Pancreas (tissue), 10 donors: Measurements from ENCODE around the gene RFX3. TPM values are rescaled to one million over a fixed set of nuclear protein-coding genes. Genes with fewer than 3 reads are reported as not detected.
A peak's percentile ranks its signal among the peaks of the same experiment; 100 is the strongest.

ENCODE experiments used
- ATAC-seq, 4 donors: fragments of 200-7000 bp; cut with Tn5 transposase; one replicate each; pipeline versions ENCODE4 v1.8.0 to v1.9.1; 2020; ENCODE audit warnings: mild to moderate bottlenecking in 4 of 4, moderate library complexity in 4 of 4
- DNase-seq, 6 donors: peaks; one replicate each; pipeline ENCODE4 v3.0.0-alpha.2; 2020
- FAIRE-seq: peaks from 2 replicates; lab custom pipeline; 2012; peaks lifted over from hg19 to GRCh38; lab: Jason Lieb, UNC
- H3K27ac ChIP-seq, 4 donors: fragments of 200-600 bp; sonication (generic); 1 replicate in 3 of 4; 2 replicates in 1 of 4; pipeline versions ENCODE4 v1.5.0 to v1.8.0; 2020
- H3K27me3 ChIP-seq, 4 donors: fragments of 200-600 bp; one replicate each; pipeline ENCODE4 v1.8.0; 2021
- H3K36me3 ChIP-seq, 3 donors: fragments of 200-600 bp; sonication (generic) in 1 of 3; one replicate each; pipeline versions ENCODE4 v1.5.0 to v1.8.0; 2020 to 2021
- H3K4me1 ChIP-seq, 3 donors: fragments of 200-600 bp; one replicate each; pipeline ENCODE4 v1.8.0; 2021
- H3K4me3 ChIP-seq, 4 donors: fragments of 200-600 bp; sonication (generic) in 2 of 4; one replicate each; pipeline versions ENCODE4 v1.5.0 to v1.8.0; 2020 to 2021
- H3K9me3 ChIP-seq, 4 donors: fragments of 200-600 bp; one replicate each; pipeline ENCODE4 v1.8.0; 2021
- CTCF ChIP-seq, 4 donors: fragments of 200-600 bp; sonication (generic) in 3 of 4; IDR thresholded peaks; one replicate each; pipeline versions ENCODE4 v1.5.0 to v1.8.0; 2021; ENCODE audit warnings: antibody characterized with exemption in 4 of 4
- WGBS, 2 donors: extraction: QIAGEN DNeasy Blood & Tissue Kit; methylation state at CpG; one replicate each; pipeline ENCODE4 v1.1.7; 2013; 5-methylcytosine and 5-hydroxymethylcytosine counted together
- intact Hi-C, 3 donors: fragments of 100-400 bp; cut with DNase I; formaldehyde crosslinking; loops; one replicate each; pipeline versions ENCODE4 v1.11.1 to v1.14.2; 2022
- polyA plus RNA-seq, 2 donors: library from polyadenylated mRNA; stranded (reverse); fragments of 200-250 nt; gene quantifications; one replicate each; pipeline ENCODE4 v1.2.3, GENCODE V29; 2013
- total RNA-seq, 6 donors: library from RNA; stranded (reverse); fragmentation: NEBNext Ultra II Directional in 4 of 6; extraction: Animal tissue kit (Norgen Biotek cat#: 25700) in 4 of 6; gene quantifications; one replicate each; pipeline versions ENCODE4 v1.2.1 to v1.2.4, GENCODE V29; 2021 to 2023
- donor health status: healthy with polysubstance abuse.
- donor health status: DM: no; HTN: no; CAD: no; lungs with moderate emphysema.
- donor health status: DM: no; HTN: no; CAD: no.
- donor health status: control.
- donor health status: control.
- donor health status: Bipolar disorder and iron deficiency.
- donor health status: DM: yes; HTN: yes; CAD: no.
- donor health status: DM: no; HTN: no; CAD: no.
- donor health status: DM: no; HTN: no; CAD: no.
- donor health status: DM: yes; HTN: yes; CAD: no.

RFX3 gene
- total and polyA plus RNA-seq, 8 donors: 1.2 to 12.2 (median 5.0) TPM

- FAIRE-seq: no peak
- intact Hi-C loops: no loop called here
- no peak for TF ChIP-seq CTCF (IDR thresholded peaks at IDR 0.05)
Measured at GRCh38 chr9:3498691-3499090, 27.1 kb downstream of the RFX3 start.

GRCh38 chr9:3497857-3498256 lies 27.9 kb downstream of the RFX3 start:
- no peak for FAIRE-seq
- WGBS, 2 donors: 89 to 92% methylated on average over 4 of the region's 4 CpGs
- no peak overlapping the region for H3K4me3 ChIP-seq
- no peak overlapping the region for H3K27ac ChIP-seq
- no peak for DNase-seq
- H3K36me3 ChIP-seq: no peaks in the 10 kb centered on the region
- no peak for ATAC-seq
- TF ChIP-seq CTCF (IDR thresholded peaks at IDR 0.05): no peak
- H3K9me3 ChIP-seq: no peaks in the 10 kb centered on the region
- peaks cover 0 to 3% (median 0%) of the 10 kb centered on the region in 3 donors for H3K4me1 ChIP-seq
- no peaks in the 10 kb centered on the region for H3K27me3 ChIP-seq
- intact Hi-C loops: no loop called here

More at GRCh38 chr9:3498691-3499090, 27.1 kb downstream of the RFX3 start:
- H3K4me1 ChIP-seq: peaks cover 0 to 3% (median 0%) of the 10 kb centered on the region in 3 donors
- no peak overlapping the region for H3K27ac ChIP-seq
- 88% methylated on average over 3 of the region's 3 CpGs for WGBS, 2 donors
- DNase-seq (no peak), ATAC-seq (peak in 3 of 4 donors; percentile 26 to 82 (median 72))
- H3K27me3 ChIP-seq: no peaks in the 10 kb centered on the region
- H3K36me3 ChIP-seq: no peaks in the 10 kb centered on the region
- H3K9me3 ChIP-seq: no peaks in the 10 kb centered on the region
- H3K4me3 ChIP-seq: no peak overlapping the region

DNA sequence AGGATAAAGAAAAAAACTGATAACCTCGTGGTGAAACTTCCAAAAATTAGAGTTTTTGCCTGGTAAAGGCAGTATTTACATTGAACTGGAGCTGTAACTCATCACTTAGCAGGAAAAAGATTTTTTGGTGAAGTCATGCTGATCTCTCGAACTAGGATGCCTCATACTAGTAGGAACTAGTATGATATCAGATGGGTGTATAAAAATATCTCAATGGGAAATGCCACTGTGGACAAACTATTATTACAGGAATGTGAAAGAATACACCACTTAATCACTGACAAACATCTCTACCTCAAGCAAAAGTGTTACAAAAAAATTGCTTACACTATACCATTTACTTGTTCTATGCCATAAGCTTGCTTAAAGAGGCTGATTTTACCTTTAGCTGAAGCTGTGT lies 28.4 kb downstream of the RFX3 start:
- WGBS, 2 donors: 86 to 91% methylated on average over 2 of the region's 2 CpGs
- TF ChIP-seq CTCF (IDR thresholded peaks at IDR 0.05): no peak
- no peak for ATAC-seq
- DNase-seq: no peak
- H3K9me3 ChIP-seq: no peaks in the 10 kb centered on the region
- H3K4me3 ChIP-seq: no peak overlapping the region
- H3K36me3 ChIP-seq: no peaks in the 10 kb centered on the region
- H3K27me3 ChIP-seq: no peaks in the 10 kb centered on the region
- intact Hi-C loops: no loop called here
- H3K4me1 ChIP-seq: peaks cover 0 to 3% (median 0%) of the 10 kb centered on the region in 3 donors
- FAIRE-seq: no peak
- H3K27ac ChIP-seq: no peak overlapping the region

DNA sequence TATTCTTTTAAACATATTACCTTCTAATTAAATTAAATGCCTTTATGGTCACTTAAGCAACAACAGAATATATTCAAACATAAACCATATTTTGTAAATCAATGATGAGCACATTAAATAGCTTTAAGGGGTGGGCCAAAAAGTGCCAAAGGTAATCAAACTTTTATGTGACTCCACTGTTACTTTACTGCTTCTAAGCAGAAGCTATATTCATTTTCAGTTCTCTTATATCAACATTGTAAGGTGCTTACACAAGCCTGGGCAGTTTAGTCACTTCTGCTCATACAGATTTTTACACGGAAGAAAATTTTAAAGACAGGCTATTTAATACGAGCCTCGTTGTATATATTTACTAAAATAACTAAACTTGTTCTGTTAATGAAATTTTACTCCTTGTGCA lies 29.9 kb downstream of the RFX3 start:
- peak; percentile 66 for FAIRE-seq

More for the DNA sequence above, 29.9 kb downstream of the RFX3 start:
- DNase-seq (no peak), ATAC-seq (no peak)
- intact Hi-C loops: no loop called here
- 77 to 79% methylated on average over 3 of the region's 3 CpGs for WGBS, 2 donors
- Histone ChIP-seq H3K27ac (no peak overlapping the region), H3K4me3 (no peak overlapping the region), H3K36me3 (no peaks in the 10 kb centered on the region), H3K27me3 (no peaks in the 10 kb centered on the region), H3K4me1 (no peaks in the 10 kb centered on the region), H3K9me3 (no peaks in the 10 kb centered on the region)
- TF ChIP-seq CTCF (IDR thresholded peaks at IDR 0.05): no peak
